Measurements from ENCODE around the gene CPNE4. TPM values are rescaled to one million over a fixed set of nuclear protein-coding genes. Genes with fewer than 3 reads are reported as not detected.

Gene CPNE4
- total RNA-seq, 1 experiment from 2014 or later: not detected

GRCh38 chr3:132001999-132002398 lies 32.8 kb downstream of the CPNE4 start:
- POLR2A ChIA-PET (ENCODE audit: unreplicated experiment): no interaction called here
- no TSS peak for BruUV-seq (replicated peaks)
- no peak for ATAC-seq

GRCh38 chr3:132001036-132001435 lies 33.8 kb downstream of the CPNE4 start:
- Histone ChIP-seq H3K4me2 (ENCODE audit: low read length) (no peak overlapping the region), H3K9me2 (replicated peaks; ENCODE audit: low read length) (no peaks in the 10 kb centered on the region), H3K4me3 (ENCODE audit: low read length) (no peak overlapping the region), H4K20me1 (ENCODE audit: low read length) (no peaks in the 10 kb centered on the region), H3F3A (ENCODE audit: low read length, unreplicated experiment) (no peaks in the 10 kb centered on the region), H3K27me3 (ENCODE audit: low read length) (no peaks in the 10 kb centered on the region), H2AFZ (ENCODE audit: low read length) (no peak overlapping the region), H3K9me3 (ENCODE audit: low read length) (no peaks in the 10 kb centered on the region), H3K4me1 (ENCODE audit: insufficient read depth, low read length) (0 out of 2 replicates have a peak, but pooled peaks cover 4% of the 10 kb centered on the region), H3K27ac (ENCODE audit: low read length) (no peak overlapping the region), H3K79me2 (ENCODE audit: low read length) (no peaks in the 10 kb centered on the region), H3K36me3 (ENCODE audit: low read depth, low read length) (no peaks in the 10 kb centered on the region), H3K9ac (ENCODE audit: low read length) (no peak overlapping the region)
- ChIA-PET CTCF (no interaction called here), POLR2A (ENCODE audit: unreplicated experiment) (no interaction called here)
- TF ChIP-seq EZH2phosphoT487 (IDR thresholded peaks at IDR 0.05; ENCODE audit: borderline replicate concordance, low read length) (no peak), EZH2 (IDR thresholded peaks at IDR 0.05; ENCODE audit: low read length, unreplicated experiment) (no peak), CTCF (conservative IDR thresholded peaks at IDR 0.05; ENCODE audit: low read depth, low read length) (no peak)
- intact Hi-C loops (cut with micrococcal nuclease): no loop called here
- BruUV-seq (replicated peaks): no TSS peak
- ATAC-seq (no peak), DNase-seq (no peak)

More at GRCh38 chr3:132001999-132002398, 32.8 kb downstream of the CPNE4 start:
- no peak for TF ChIP-seq EZH2phosphoT487 (IDR thresholded peaks at IDR 0.05; ENCODE audit: borderline replicate concordance, low read length)
- TF ChIP-seq CTCF (conservative IDR thresholded peaks at IDR 0.05; ENCODE audit: low read depth, low read length): no peak
- TF ChIP-seq EZH2 (IDR thresholded peaks at IDR 0.05; ENCODE audit: low read length, unreplicated experiment): no peak
- no peak overlapping the region for H2AFZ ChIP-seq (ENCODE audit: low read length)
- intact Hi-C loops (cut with micrococcal nuclease): no loop called here
- no peaks in the 10 kb centered on the region for H3K79me2 ChIP-seq (ENCODE audit: low read length)
- no peaks in the 10 kb centered on the region for H4K20me1 ChIP-seq (ENCODE audit: low read length)
- no peaks in the 10 kb centered on the region for H3F3A ChIP-seq (ENCODE audit: low read length, unreplicated experiment)
- no peak for DNase-seq
- H3K4me1 ChIP-seq (ENCODE audit: insufficient read depth, low read length): 0 out of 2 replicates have a peak, but pooled peaks cover 4% of the 10 kb centered on the region
- no peaks in the 10 kb centered on the region for H3K9me2 ChIP-seq (replicated peaks; ENCODE audit: low read length)
- CTCF ChIA-PET: no interaction called here
- no peaks in the 10 kb centered on the region for H3K9me3 ChIP-seq (ENCODE audit: low read length)
- no peaks in the 10 kb centered on the region for H3K27me3 ChIP-seq (ENCODE audit: low read length)
- H3K4me3 ChIP-seq (ENCODE audit: low read length): no peak overlapping the region
- no peak overlapping the region for H3K9ac ChIP-seq (ENCODE audit: low read length)
- H3K36me3 ChIP-seq (ENCODE audit: low read depth, low read length): no peaks in the 10 kb centered on the region
- no peak overlapping the region for H3K27ac ChIP-seq (ENCODE audit: low read length)
- no peak overlapping the region for H3K4me2 ChIP-seq (ENCODE audit: low read length)

GRCh38 chr3:131998027-131998426 lies 36.8 kb downstream of the CPNE4 start:
- Histone ChIP-seq H3K36me3 (ENCODE audit: low read depth, low read length) (no peaks in the 10 kb centered on the region), H3K4me2 (ENCODE audit: low read length) (no peak overlapping the region), H4K20me1 (ENCODE audit: low read length) (no peaks in the 10 kb centered on the region), H3K9ac (ENCODE audit: low read length) (no peak overlapping the region), H3K79me2 (ENCODE audit: low read length) (no peaks in the 10 kb centered on the region), H2AFZ (ENCODE audit: low read length) (no peak overlapping the region), H3K27ac (ENCODE audit: low read length) (no peak overlapping the region), H3K4me3 (ENCODE audit: low read length) (no peak overlapping the region), H3K9me2 (replicated peaks; ENCODE audit: low read length) (no peaks in the 10 kb centered on the region), H3K4me1 (ENCODE audit: insufficient read depth, low read length) (0 out of 2 replicates have a peak, but pooled peaks cover 4% of the 10 kb centered on the region), H3K9me3 (ENCODE audit: low read length) (no peaks in the 10 kb centered on the region), H3F3A (ENCODE audit: low read length, unreplicated experiment) (no peaks in the 10 kb centered on the region), H3K27me3 (ENCODE audit: low read length) (no peaks in the 10 kb centered on the region)
- POLR2A ChIA-PET (ENCODE audit: unreplicated experiment): no interaction called here
- no peak for DNase-seq
- BruUV-seq (replicated peaks): no TSS peak
- CTCF ChIA-PET: no interaction called here
- ATAC-seq: no peak
- TF ChIP-seq EZH2phosphoT487 (IDR thresholded peaks at IDR 0.05; ENCODE audit: borderline replicate concordance, low read length) (no peak), CTCF (conservative IDR thresholded peaks at IDR 0.05; ENCODE audit: low read depth, low read length) (no peak), EZH2 (IDR thresholded peaks at IDR 0.05; ENCODE audit: low read length, unreplicated experiment) (no peak)
- intact Hi-C loops (cut with micrococcal nuclease): no loop called here
